NCI-H2081 treated with DMSO at 0.1 percent for 48 hours (cell line): ENCODE results near the gene CNOT6.

Source experiments
- DNase-seq: peaks from one replicate; lab custom pipeline; 2025; lab: John Stamatoyannopoulos, UW

CNOT6 gene

GRCh38 chr5:180599981-180600553 is 105.9 kb downstream of the CNOT6 start:
- DNase-seq, result no peak

DNA sequence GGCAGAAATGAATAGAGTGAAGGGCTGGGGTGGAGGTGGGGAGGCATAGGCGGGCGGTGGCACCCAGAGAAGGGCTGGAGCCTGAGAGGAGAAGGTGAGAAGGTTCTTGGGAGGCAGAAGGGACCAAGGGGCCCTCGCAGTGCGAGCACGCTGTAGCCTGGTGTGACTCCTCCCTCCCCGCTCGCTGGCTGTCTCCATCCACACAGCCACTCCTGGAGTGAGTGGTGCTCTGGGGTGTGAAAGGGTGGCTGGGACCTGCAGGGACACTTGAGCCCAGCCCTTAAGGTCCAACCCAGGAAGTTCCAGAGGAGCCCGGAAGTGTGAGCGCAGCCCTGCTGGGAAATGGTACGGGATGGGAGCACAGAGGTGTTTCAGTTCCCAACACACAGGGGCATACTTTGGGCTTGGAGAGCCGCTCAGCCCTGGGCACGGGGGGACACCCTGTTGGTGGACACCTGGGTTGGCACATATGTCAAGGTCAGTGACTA is 106.4 kb downstream of the CNOT6 start:
- DNase-seq, result no peak

DNA sequence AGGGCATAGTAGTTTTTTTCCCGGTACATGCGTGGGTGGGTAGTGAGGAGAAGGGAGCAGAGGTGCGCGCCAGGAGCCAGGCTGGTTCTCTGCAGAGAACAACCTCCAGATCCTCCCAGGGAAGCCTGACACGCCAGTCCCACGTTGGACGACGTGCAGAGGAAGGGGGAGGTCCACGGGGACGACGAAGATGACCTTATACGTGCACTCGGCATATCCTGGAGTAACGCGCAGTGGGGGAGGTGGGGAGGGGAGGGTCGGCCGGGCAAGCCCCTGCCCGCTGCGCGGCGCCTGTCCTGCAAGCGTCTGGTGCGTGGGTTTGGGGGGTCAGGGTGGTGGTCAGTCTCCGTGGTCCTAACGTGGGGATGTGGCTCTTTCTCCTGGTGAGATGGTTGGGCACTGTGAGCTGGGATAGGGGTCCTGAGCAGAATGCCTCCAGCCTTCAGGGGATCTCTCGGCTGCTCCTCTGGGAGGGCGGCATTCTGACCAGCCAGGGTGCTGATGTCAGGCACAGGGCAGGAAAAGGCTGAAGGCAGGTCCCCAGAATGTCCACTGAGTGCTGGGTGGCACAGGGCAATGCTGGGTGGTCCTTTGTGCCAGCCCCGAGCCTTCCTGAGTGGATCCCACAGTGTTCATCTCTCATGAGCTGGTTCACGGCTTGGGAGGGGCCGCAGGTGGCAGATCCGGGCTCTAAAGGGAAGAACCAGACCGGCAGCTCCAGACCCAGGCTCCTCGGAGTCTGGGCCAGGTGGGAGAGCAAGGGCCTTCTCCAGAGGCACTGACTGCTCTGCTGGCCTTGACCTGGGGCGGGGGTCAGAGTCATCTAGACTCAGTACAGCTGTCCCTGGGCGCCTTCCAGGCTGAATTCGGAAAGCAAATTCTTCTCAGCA is 107.7 kb downstream of the CNOT6 start:
- DNase-seq, result no peak

DNA sequence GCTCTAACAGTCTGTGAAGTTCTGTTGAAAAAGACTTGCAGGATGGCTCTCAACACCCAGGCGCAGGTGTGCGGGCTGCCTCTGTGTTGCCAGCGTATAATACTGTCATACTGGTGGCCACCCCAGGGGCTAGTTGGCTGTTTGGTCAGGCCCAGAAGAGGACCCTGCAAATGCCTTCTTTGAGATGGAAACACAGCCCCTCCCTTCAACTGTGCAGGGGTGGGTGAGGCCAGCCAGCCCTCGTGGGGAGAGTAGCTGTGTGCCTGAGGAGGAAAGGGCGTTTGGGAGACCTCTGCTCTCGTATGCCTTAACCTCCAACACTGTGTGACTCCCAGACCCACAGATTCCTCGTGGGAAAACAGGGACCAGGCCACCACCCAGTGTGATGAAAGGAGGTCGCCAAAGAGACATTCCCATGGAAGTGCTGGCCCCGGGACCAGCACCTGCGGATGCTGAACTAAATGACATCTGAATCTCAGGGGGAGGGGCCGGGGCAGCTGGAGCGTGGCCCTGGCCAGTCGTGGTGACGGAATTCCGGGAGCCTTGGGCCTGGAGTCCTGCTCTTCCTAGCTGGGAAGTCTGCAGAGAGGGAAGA is 108.4 kb downstream of the CNOT6 start:
- no peak for DNase-seq

DNA sequence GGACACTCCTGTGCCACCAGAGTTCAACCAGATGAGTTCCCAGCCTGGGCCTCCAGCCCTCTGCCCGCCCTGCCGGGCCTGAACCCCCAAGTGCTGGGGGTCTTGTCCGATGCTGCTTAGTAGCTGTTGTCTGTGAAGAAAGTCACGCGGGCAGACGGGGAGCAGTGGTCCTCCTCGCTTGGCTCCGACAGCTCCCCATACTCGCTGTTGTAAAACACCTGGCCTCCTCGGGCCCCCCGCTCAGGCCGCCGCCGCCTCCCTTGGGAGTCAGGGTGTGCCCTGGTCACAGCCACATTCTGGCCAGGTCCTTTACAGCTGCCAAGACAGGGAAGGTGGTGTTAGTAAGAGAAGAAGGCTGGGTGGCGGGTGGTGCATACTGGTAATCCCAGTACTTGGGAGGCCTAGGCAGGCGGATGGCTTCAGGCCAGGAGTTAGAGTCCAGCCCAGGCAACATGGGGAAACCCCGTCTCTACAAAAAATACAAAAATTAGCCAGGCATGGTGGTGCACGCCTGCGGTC is 109.0 kb downstream of the CNOT6 start:
- no peak for DNase-seq

GRCh38 chr5:180604271-180604670 is 110.1 kb downstream of the CNOT6 start:
- DNase-seq, result no peak

GRCh38 chr5:180605554-180606214 is 111.5 kb downstream of the CNOT6 start:
- DNase-seq, result no peak

GRCh38 chr5:180606215-180606785 is 112.1 kb downstream of the CNOT6 start:
- no peak for DNase-seq

DNA sequence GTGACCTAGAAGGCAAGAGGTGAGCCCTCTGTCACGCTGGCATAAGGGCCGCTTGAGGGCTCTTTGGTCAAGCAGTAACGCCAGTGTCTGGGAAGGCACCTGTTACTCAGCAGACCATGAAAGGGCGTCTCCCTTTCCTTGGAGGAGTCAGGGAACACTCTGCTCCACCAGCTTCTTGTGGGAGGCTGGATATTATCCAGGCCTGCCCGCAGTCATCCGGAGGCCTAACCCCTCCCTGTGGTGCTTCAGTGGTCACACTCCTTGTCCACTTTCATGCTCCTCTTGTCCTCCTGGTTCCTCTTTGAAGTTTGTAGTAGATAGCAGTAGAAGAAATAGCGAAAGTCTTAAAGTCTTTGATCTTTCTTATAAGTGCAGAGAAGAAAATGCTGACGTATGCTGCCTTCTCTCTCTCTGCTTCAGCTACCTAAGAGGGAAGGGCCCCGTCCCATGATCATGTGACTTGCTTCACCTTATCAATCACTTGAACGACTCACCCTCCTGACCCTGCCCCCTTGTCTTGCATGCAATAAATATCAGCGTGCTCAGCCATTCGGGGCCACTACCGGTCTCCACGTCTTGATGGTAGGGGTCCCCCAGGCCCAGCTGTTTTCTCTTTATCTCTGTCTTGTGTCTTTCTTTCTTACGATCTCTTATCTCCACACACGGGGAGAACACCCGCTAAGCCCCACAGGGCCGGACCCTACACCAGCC is 113.8 kb downstream of the CNOT6 start:
- DNase-seq, result no peak

DNA sequence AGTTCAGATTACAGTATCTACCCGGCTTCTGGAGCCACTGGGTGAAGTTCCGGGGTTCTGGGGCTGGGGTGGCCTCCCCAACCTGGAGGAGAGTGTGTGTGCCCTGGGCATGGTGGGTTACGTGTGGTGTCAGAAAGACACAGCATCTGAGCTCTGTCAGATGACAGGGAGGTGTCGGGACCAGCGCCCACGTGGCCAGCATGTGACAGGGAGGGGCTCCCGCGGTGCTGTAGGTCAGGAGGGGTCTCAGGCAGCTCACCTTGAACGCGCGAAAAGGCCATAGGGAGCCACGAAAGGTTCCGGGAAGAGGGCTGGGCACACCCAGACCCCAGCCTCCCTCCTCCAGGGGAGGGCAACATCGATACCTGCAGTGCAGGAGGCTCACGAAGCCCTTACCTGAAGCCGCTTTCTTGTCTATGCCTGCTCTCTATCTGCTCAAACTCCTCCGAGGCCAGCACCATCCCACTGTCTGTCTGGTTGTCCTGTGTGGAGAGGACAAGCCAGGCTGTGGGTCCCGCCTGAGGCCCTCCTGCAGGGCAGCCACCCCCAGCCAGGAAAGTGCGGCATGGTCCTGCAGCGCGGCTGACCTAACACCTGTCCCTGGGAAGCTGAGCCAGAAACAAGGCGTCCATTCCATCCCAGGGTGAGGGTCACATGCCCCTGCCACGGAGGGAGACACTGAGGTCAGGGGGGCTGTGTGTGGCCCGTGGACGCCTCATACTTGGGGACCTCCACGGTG is 114.6 kb downstream of the CNOT6 start:
- DNase-seq, result no peak

DNA sequence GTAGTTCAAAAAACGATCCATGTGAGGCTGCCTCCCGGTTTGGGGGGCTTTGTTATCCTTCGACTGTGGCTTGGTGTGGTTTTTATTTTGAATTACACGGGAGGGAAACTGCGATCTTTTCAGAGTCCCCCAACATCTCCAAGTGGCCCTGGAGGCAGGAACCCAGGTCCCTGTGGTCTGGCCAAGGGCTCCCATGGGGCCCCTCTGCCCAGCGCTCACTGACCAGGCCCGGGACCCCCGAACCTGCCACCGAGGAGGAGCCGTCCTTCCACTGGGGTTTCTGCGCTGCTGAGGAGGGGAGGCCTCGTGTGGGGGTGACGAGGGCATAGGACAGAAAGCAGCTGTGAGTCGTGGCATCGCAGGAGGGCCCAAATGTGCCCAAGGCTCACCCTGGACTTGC is 115.2 kb downstream of the CNOT6 start:
- DNase-seq, result no peak

- DNase-seq, result no peak
Measured at GRCh38 chr5:180609817-180610550, 115.8 kb downstream of the CNOT6 start.

DNA sequence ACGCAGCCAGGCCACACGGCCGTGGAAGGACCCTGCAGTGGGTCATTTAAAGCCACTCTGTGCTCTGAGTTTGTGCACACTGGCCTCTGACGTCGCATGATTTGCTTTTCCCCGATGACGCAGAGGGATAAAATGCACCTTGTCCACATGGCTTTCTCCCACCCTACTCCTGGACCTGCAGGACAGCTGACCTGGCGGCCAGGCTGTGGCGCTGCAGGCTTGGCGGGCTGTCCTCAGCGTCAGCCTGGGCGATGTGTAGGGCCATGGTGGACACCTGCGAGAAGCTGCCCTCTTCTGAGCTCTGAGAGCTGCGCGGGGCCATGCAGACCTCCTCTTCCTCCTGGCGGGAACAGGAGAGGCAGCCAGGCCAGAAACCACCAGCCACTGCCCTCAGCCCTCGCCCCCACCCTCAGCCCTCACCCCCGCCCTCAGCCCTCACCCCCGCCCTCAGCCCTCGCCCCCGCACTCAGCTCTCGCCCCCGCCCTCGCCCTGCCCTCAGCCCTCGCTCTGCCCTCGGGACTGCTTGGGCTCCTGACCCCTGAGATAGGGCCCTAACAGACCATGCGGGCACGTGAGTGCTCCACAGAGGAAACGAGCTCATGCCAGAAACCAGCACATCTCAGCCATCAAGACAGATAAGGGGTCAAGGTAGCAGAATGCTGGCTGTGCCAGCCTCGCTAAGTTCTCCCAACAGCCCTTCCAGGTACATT is 117.1 kb downstream of the CNOT6 start:
- DNase-seq, result no peak

DNA sequence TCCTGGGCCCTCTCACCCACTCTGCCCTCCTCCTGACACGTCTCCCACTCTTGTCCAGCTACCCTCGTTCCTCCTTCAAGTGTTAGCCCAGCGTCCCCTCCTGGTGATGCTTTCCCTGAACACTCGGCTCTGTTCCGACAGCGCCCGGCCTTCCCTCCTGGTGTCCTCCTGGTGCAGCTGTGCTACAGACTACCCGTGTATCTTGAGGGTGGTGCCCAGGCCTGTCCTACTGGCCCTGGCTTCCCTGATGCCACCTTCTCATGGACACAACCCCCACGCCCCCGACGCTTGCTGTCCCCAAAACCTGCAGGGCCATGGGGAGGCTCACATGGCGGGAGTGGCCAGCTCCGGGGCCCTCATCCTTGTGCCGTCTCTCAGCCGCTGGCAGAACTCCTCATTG is 118.5 kb downstream of the CNOT6 start:
- DNase-seq, result no peak

- no peak for DNase-seq
Measured at GRCh38 chr5:180613188-180613813, 119.1 kb downstream of the CNOT6 start.

- DNase-seq, result no peak
Measured at GRCh38 chr5:180613814-180614188, 119.6 kb downstream of the CNOT6 start.

DNA sequence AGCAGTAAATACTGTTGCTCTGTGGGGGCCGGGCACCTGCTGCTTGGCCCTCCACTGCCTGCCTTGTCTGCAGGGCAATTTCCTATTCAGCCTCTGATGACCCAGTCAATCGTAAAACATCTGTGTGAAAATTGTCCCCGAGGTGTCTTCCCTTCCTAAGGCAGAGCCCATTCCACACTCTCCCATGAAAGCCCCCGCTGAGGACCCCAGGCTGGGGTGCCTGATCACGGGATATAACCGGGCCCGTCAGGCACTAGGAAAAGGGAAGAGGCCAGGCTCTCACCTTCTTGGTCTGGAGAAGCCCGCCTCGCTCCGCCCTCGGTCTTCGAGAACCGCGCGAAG is 124.3 kb downstream of the CNOT6 start:
- DNase-seq, result no peak

DNA sequence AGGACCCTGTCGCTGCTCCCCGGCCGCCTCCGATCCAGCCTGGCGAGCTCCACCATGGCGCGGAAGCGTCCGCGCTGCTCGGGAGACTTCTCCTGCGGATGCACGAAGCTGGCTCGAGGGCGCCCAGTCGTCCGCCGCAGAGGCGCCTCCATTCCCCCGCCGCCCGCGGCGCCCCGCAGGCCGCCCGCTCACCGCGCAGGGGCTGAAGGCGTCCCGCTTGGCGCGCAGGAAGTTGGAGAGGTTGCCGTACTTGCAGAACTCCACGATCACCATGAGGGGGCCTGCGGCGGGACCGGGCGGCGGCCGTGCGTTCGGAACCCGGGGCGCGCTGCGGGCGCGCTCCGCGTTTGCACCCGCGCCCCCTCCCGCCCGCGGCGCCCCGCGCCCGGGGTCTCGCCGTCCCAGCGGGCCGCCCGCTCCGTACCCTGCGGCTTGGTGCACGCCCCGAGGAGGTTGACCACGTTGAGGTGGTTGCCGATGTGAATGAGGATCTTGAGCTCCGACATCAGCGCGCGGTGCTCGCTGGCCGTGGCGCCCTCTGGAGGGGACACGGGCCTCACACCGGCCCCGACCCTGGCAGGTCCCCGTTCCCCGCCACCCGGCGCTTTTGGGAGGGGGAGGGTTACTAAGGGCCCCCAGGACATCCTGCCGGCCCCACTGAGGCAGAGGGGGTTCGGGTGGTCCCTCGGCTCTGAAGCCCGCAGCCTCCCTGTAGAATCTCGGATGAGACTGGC is 124.8 kb downstream of the CNOT6 start:
- DNase-seq, result no peak
